ENCODE measurements around the gene NAV2. TPM values are rescaled to one million over a fixed set of nuclear protein-coding genes. Genes with fewer than 3 reads are reported as not detected.

NAV2 gene
- total RNA-seq, 1 donor from 2014 or later = 11.1 TPM

DNA sequence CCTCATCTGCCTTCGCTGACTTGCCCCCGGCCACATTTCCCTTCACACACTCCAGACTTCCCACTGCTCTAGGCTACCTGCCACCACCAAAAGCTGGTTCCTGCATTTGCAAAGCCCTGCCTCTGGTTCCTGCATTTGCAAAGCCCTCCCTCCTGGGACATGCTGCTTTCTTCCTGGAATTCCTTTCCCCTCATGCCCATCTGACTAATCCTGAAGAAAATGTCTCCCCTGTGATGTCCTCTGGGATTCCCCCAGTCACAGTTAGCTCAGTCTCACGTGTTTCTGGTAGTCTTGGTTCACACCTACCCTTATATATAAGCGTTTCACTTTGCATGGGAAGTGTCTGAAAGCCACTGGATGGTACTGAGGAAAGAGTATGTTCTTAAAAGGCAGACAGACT lies 240.7 kb downstream of the NAV2 start:
- peak; percentile 75 for DNase-seq (ENCODE audit: low read depth)
- FAIRE-seq = no peak
- Histone ChIP-seq H3K4me3 (ENCODE audit: low read depth, low read length) (no peak overlapping the region), H3K36me3 (ENCODE audit: control insufficient read depth, insufficient read depth, low read length) (no peaks in the 10 kb centered on the region), H3K27me3 (ENCODE audit: control insufficient read depth, insufficient read depth, low read length) (no peaks in the 10 kb centered on the region)
- TF ChIP-seq, protein P1, sequence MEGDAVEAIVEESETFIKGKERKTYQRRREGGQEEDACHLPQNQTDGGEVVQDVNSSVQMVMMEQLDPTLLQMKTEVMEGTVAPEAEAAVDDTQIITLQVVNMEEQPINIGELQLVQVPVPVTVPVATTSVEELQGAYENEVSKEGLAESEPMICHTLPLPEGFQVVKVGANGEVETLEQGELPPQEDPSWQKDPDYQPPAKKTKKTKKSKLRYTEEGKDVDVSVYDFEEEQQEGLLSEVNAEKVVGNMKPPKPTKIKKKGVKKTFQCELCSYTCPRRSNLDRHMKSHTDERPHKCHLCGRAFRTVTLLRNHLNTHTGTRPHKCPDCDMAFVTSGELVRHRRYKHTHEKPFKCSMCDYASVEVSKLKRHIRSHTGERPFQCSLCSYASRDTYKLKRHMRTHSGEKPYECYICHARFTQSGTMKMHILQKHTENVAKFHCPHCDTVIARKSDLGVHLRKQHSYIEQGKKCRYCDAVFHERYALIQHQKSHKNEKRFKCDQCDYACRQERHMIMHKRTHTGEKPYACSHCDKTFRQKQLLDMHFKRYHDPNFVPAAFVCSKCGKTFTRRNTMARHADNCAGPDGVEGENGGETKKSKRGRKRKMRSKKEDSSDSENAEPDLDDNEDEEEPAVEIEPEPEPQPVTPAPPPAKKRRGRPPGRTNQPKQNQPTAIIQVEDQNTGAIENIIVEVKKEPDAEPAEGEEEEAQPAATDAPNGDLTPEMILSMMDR (IDR thresholded peaks at IDR 0.05; ENCODE audit: insufficient read depth, low read length, severe bottlenecking) = no peak

DNA sequence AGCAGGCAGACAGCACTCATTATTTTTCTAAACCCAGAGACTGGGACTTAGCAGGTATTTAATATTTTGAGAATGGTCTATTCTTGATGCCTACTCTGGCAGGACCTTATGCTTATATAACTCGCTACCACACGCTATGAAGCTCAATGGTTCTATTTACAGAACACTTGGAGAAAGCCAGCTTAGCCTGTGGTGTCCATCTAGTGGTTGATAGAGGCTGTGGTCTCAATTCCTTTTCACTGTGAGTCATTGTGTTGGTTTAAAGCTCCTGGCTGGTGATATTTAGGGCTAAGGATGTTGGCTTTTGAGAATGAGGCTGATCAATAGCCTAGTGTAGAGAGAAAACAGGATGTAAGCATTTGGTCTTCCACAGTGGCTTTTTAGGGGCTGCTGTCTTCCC lies 241.3 kb downstream of the NAV2 start:
- TF ChIP-seq, protein P1 (IDR thresholded peaks at IDR 0.05; ENCODE audit: insufficient read depth, low read length, severe bottlenecking) = peak; percentile 73
- H3K4me3 ChIP-seq (ENCODE audit: low read depth, low read length) = no peak overlapping the region
- H3K27me3 ChIP-seq (ENCODE audit: control insufficient read depth, insufficient read depth, low read length) = no peaks in the 10 kb centered on the region
- no peaks in the 10 kb centered on the region for H3K36me3 ChIP-seq (ENCODE audit: control insufficient read depth, insufficient read depth, low read length)
- DNase-seq (ENCODE audit: low read depth) (peak; percentile 81), FAIRE-seq (no peak)

GRCh38 chr11:19954899-19955298 lies 242.3 kb downstream of the NAV2 start:
- Histone ChIP-seq H3K4me3 (ENCODE audit: low read depth, low read length) (no peak overlapping the region), H3K27me3 (ENCODE audit: control insufficient read depth, insufficient read depth, low read length) (no peaks in the 10 kb centered on the region), H3K36me3 (ENCODE audit: control insufficient read depth, insufficient read depth, low read length) (no peaks in the 10 kb centered on the region)
- FAIRE-seq (no peak), DNase-seq (ENCODE audit: low read depth) (peak; percentile 34)
- TF ChIP-seq, protein P1 (IDR thresholded peaks at IDR 0.05; ENCODE audit: insufficient read depth, low read length, severe bottlenecking) = no peak

- DNase-seq (ENCODE audit: low read depth) = no peak
- FAIRE-seq = no peak
- H3K4me3 ChIP-seq (ENCODE audit: low read depth, low read length) = no peak overlapping the region
- no peaks in the 10 kb centered on the region for H3K36me3 ChIP-seq (ENCODE audit: control insufficient read depth, insufficient read depth, low read length)
- H3K27me3 ChIP-seq (ENCODE audit: control insufficient read depth, insufficient read depth, low read length) = no peaks in the 10 kb centered on the region
- TF ChIP-seq, protein P1 (IDR thresholded peaks at IDR 0.05; ENCODE audit: insufficient read depth, low read length, severe bottlenecking) = no peak
These were observed 243.0 kb downstream of the NAV2 start for GRCh38 chr11:19955660-19956059.

DNA sequence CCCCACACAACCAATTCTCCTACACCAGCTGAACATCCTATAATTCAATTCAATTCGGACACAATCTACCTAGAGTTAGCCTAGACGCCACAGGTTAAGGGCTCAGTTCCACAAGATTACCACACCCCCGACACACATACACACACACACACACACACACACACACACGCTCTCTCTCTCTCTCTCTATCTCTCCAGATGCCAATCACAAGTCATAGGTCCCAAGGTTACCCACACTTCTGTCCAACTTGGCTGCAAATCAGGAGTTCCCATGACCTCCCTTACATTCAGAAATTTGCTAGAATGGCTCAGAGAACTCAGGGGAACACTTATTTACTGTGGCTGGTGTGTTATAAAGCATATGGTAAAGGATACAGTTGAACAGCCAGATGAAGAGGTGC lies 243.6 kb downstream of the NAV2 start:
- no peak overlapping the region for H3K4me3 ChIP-seq (ENCODE audit: low read depth, low read length)
- DNase-seq (ENCODE audit: low read depth) (no peak), FAIRE-seq (no peak)
- H3K27me3 ChIP-seq (ENCODE audit: control insufficient read depth, insufficient read depth, low read length) = no peaks in the 10 kb centered on the region
- H3K36me3 ChIP-seq (ENCODE audit: control insufficient read depth, insufficient read depth, low read length) = no peaks in the 10 kb centered on the region
- TF ChIP-seq, protein P1 (IDR thresholded peaks at IDR 0.05; ENCODE audit: insufficient read depth, low read length, severe bottlenecking) = no peak

- no peaks in the 10 kb centered on the region for H3K27me3 ChIP-seq (ENCODE audit: control insufficient read depth, insufficient read depth, low read length)
- H3K4me3 ChIP-seq (ENCODE audit: low read depth, low read length) = no peak overlapping the region
- DNase-seq (ENCODE audit: low read depth) (no peak), FAIRE-seq (no peak)
- TF ChIP-seq, protein P1 (IDR thresholded peaks at IDR 0.05; ENCODE audit: insufficient read depth, low read length, severe bottlenecking) = no peak
- H3K36me3 ChIP-seq (ENCODE audit: control insufficient read depth, insufficient read depth, low read length) = no peaks in the 10 kb centered on the region
These were observed 244.8 kb downstream of the NAV2 start for GRCh38 chr11:19957294-19957943.

Data from bronchial epithelial cell (primary cell).